Measurements from ENCODE around the gene PLS3.
A peak's percentile ranks its signal among the peaks of the same experiment; 100 is the strongest.

PLS3 gene

DNA sequence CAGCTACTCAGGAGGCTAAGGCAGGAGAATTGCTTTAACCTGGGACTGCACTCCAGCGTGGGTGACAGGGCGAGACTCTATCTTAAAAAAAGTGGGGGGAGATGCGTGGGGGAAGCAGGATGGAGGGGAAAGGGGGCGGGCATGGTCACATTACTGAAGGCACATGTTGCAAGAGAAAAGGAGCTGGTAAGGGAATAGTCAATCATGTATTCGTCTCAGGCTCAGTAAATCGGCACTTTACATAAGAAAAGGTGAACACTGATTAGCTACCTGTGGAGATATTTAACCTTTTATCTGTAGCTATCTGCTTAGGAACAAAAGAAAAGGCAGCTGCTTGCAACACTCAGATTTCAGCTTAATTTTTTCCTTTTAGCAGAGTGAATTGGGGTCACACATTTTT, 132.5 kb downstream of the PLS3 start:
- no peaks in the 10 kb centered on the region for H3K36me3 ChIP-seq (replicated peaks in 1 of 2; ENCODE audit: control insufficient read depth in 2 of 2, insufficient read depth in 2 of 2, low read length in 2 of 2)
- no CpG with 5 or more reads among the region's 6 CpGs for WGBS, 2 donors (ENCODE audit: extremely low coverage in 2 of 2, insufficient read length in 2 of 2, insufficient replicate concordance in 1 of 2)
- no peak overlapping the region for H2AFZ ChIP-seq (ENCODE audit: low read length)
- H2BK5ac ChIP-seq (ENCODE audit: low read length): no peak overlapping the region
- H4K8ac ChIP-seq (ENCODE audit: low read depth, low read length): no peak overlapping the region
- no peak overlapping the region for H3K4ac ChIP-seq (ENCODE audit: low read length)
- no peak overlapping the region for H4K91ac ChIP-seq (ENCODE audit: low read depth, low read length, poor library complexity)
- no peaks in the 10 kb centered on the region for H3K4me1 ChIP-seq (ENCODE audit: control insufficient read depth in 2 of 2, insufficient read depth in 1 of 2, low read depth in 1 of 2, low read length in 2 of 2)
- no peak overlapping the region for H2BK120ac ChIP-seq (ENCODE audit: low read depth, low read length)
- no peak overlapping the region for H2AK5ac ChIP-seq (ENCODE audit: low read depth, low read length)
- H3K4me3 ChIP-seq (ENCODE audit: low read length in 2 of 2): no peak overlapping the region
- no peak overlapping the region for H3K23ac ChIP-seq (ENCODE audit: low read depth, low read length, poor library complexity)
- no peaks in the 10 kb centered on the region for H3K79me1 ChIP-seq (ENCODE audit: low read depth, low read length)
- no peak overlapping the region for H3K4me2 ChIP-seq (ENCODE audit: insufficient read depth, low read length, poor library complexity, severe bottlenecking)
- peaks cover 0 to 24% (median 0%) of the 10 kb centered on the region in 3 experiments for H3K27me3 ChIP-seq (ENCODE audit: control insufficient read depth in 3 of 3, insufficient read depth in 3 of 3, low read depth in 1 of 3, low read length in 3 of 3)
- H3K9me3 ChIP-seq (replicated peaks in 1 of 2; ENCODE audit: control insufficient read depth in 2 of 2, insufficient read depth in 1 of 2, low read depth in 1 of 2, low read length in 2 of 2): no peaks in the 10 kb centered on the region
- H2BK12ac ChIP-seq (ENCODE audit: low read length): no peak overlapping the region
- H3K27ac ChIP-seq (replicated peaks; ENCODE audit: low read length): no peak overlapping the region
- no peak overlapping the region for H3K18ac ChIP-seq (ENCODE audit: low read length)
- H2BK15ac ChIP-seq (ENCODE audit: low read length): no peak overlapping the region
- no peak overlapping the region for H3K9ac ChIP-seq (ENCODE audit: low read depth, low read length, poor library complexity)
- DNase-seq (ENCODE audit: low spot score): no peak
- no peak overlapping the region for H3K14ac ChIP-seq (ENCODE audit: low read length)

GRCh38 chrX:115694028-115694427, 133.1 kb downstream of the PLS3 start:
- Histone ChIP-seq H2BK12ac (ENCODE audit: low read length) (no peak overlapping the region), H2AFZ (ENCODE audit: low read length) (no peak overlapping the region), H3K4me2 (ENCODE audit: insufficient read depth, low read length, poor library complexity, severe bottlenecking) (no peak overlapping the region), H3K36me3 (replicated peaks in 1 of 2; ENCODE audit: control insufficient read depth in 2 of 2, insufficient read depth in 2 of 2, low read length in 2 of 2) (no peaks in the 10 kb centered on the region), H3K18ac (ENCODE audit: low read length) (no peak overlapping the region), H3K27ac (replicated peaks; ENCODE audit: low read length) (no peak overlapping the region), H2BK5ac (ENCODE audit: low read length) (no peak overlapping the region), H3K4ac (ENCODE audit: low read length) (no peak overlapping the region), H2BK120ac (ENCODE audit: low read depth, low read length) (no peak overlapping the region), H3K4me3 (ENCODE audit: low read length in 2 of 2) (no peak overlapping the region), H3K14ac (ENCODE audit: low read length) (no peak overlapping the region), H2AK5ac (ENCODE audit: low read depth, low read length) (no peak overlapping the region), H2BK15ac (ENCODE audit: low read length) (no peak overlapping the region), H3K79me1 (ENCODE audit: low read depth, low read length) (no peaks in the 10 kb centered on the region), H3K9ac (ENCODE audit: low read depth, low read length, poor library complexity) (no peak overlapping the region), H4K91ac (ENCODE audit: low read depth, low read length, poor library complexity) (no peak overlapping the region), H3K23ac (ENCODE audit: low read depth, low read length, poor library complexity) (no peak overlapping the region), H3K27me3 (ENCODE audit: control insufficient read depth in 3 of 3, insufficient read depth in 3 of 3, low read depth in 1 of 3, low read length in 3 of 3) (peaks cover 0 to 21% (median 0%) of the 10 kb centered on the region in 3 experiments), H3K9me3 (replicated peaks in 1 of 2; ENCODE audit: control insufficient read depth in 2 of 2, insufficient read depth in 1 of 2, low read depth in 1 of 2, low read length in 2 of 2) (no peaks in the 10 kb centered on the region), H4K8ac (ENCODE audit: low read depth, low read length) (no peak overlapping the region), H3K4me1 (ENCODE audit: control insufficient read depth in 2 of 2, insufficient read depth in 1 of 2, low read depth in 1 of 2, low read length in 2 of 2) (no peaks in the 10 kb centered on the region)
- DNase-seq (ENCODE audit: low spot score): no peak
- no CpG with 5 or more reads among the region's 6 CpGs for whole genome bisulfite sequencing, 2 donors (ENCODE audit: extremely low coverage in 2 of 2, insufficient read length in 2 of 2, insufficient replicate concordance in 1 of 2)

DNA sequence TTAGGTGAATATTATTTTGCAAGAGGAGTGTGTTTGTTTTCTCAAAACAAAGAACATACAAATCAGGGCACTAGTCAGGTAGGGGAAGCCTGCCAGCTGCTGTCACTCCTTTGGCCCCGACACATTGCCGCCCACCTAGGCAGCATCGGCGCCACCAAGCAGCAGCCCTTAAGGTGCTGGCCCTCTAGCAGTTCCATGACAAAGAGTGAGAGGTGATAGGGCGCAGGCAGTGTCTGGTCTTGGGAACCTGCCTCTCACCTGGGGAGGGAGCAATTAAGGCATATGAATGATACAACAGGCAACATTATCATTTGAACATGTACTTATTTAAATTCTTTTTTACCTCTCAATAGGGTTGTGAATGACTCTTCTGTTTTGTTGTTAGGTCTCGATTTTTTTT, 135.1 kb downstream of the PLS3 start:
- Histone ChIP-seq H4K8ac (ENCODE audit: low read depth, low read length) (no peak overlapping the region), H2AK5ac (ENCODE audit: low read depth, low read length) (no peak overlapping the region), H2BK12ac (ENCODE audit: low read length) (no peak overlapping the region), H3K4me1 (ENCODE audit: control insufficient read depth in 2 of 2, insufficient read depth in 1 of 2, low read depth in 1 of 2, low read length in 2 of 2) (no peaks in the 10 kb centered on the region), H3K4ac (ENCODE audit: low read length) (no peak overlapping the region), H4K91ac (ENCODE audit: low read depth, low read length, poor library complexity) (no peak overlapping the region), H2BK5ac (ENCODE audit: low read length) (no peak overlapping the region), H3K27me3 (ENCODE audit: control insufficient read depth in 3 of 3, insufficient read depth in 3 of 3, low read depth in 1 of 3, low read length in 3 of 3) (peaks cover 0 to 21% (median 0%) of the 10 kb centered on the region in 3 experiments), H3K27ac (replicated peaks; ENCODE audit: low read length) (no peak overlapping the region), H2BK15ac (ENCODE audit: low read length) (no peak overlapping the region), H3K36me3 (replicated peaks in 1 of 2; ENCODE audit: control insufficient read depth in 2 of 2, insufficient read depth in 2 of 2, low read length in 2 of 2) (no peaks in the 10 kb centered on the region), H3K79me1 (ENCODE audit: low read depth, low read length) (no peaks in the 10 kb centered on the region), H3K9ac (ENCODE audit: low read depth, low read length, poor library complexity) (no peak overlapping the region), H3K4me3 (ENCODE audit: low read length in 2 of 2) (no peak overlapping the region), H3K14ac (ENCODE audit: low read length) (peak overlapping the region; percentile 21), H3K4me2 (ENCODE audit: insufficient read depth, low read length, poor library complexity, severe bottlenecking) (no peak overlapping the region), H3K9me3 (replicated peaks in 1 of 2; ENCODE audit: control insufficient read depth in 2 of 2, insufficient read depth in 1 of 2, low read depth in 1 of 2, low read length in 2 of 2) (no peaks in the 10 kb centered on the region), H3K18ac (ENCODE audit: low read length) (no peak overlapping the region), H2BK120ac (ENCODE audit: low read depth, low read length) (no peak overlapping the region), H2AFZ (ENCODE audit: low read length) (no peak overlapping the region), H3K23ac (ENCODE audit: low read depth, low read length, poor library complexity) (no peak overlapping the region)
- DNase-seq (ENCODE audit: low spot score): no peak
- WGBS, 2 donors (ENCODE audit: extremely low coverage in 2 of 2, insufficient read length in 2 of 2, insufficient replicate concordance in 1 of 2): no CpG with 5 or more reads among the region's 6 CpGs

- Histone ChIP-seq H2BK120ac (ENCODE audit: low read depth, low read length) (no peak overlapping the region), H3K9ac (ENCODE audit: low read depth, low read length, poor library complexity) (no peak overlapping the region), H3K9me3 (replicated peaks in 1 of 2; ENCODE audit: control insufficient read depth in 2 of 2, insufficient read depth in 1 of 2, low read depth in 1 of 2, low read length in 2 of 2) (no peaks in the 10 kb centered on the region), H3K4me3 (ENCODE audit: low read length in 2 of 2) (no peak overlapping the region), H3K4ac (ENCODE audit: low read length) (no peak overlapping the region), H3K79me1 (ENCODE audit: low read depth, low read length) (no peaks in the 10 kb centered on the region), H2BK12ac (ENCODE audit: low read length) (no peak overlapping the region), H3K4me2 (ENCODE audit: insufficient read depth, low read length, poor library complexity, severe bottlenecking) (no peak overlapping the region), H4K91ac (ENCODE audit: low read depth, low read length, poor library complexity) (no peak overlapping the region), H3K14ac (ENCODE audit: low read length) (no peak overlapping the region), H4K8ac (ENCODE audit: low read depth, low read length) (no peak overlapping the region), H2BK5ac (ENCODE audit: low read length) (no peak overlapping the region), H3K27ac (replicated peaks; ENCODE audit: low read length) (no peak overlapping the region), H3K18ac (ENCODE audit: low read length) (no peak overlapping the region), H3K27me3 (ENCODE audit: control insufficient read depth in 3 of 3, insufficient read depth in 3 of 3, low read depth in 1 of 3, low read length in 3 of 3) (peaks cover 0 to 21% (median 0%) of the 10 kb centered on the region in 3 experiments), H2AK5ac (ENCODE audit: low read depth, low read length) (no peak overlapping the region), H2BK15ac (ENCODE audit: low read length) (no peak overlapping the region), H3K23ac (ENCODE audit: low read depth, low read length, poor library complexity) (no peak overlapping the region), H3K4me1 (ENCODE audit: control insufficient read depth in 2 of 2, insufficient read depth in 1 of 2, low read depth in 1 of 2, low read length in 2 of 2) (no peaks in the 10 kb centered on the region), H3K36me3 (replicated peaks in 1 of 2; ENCODE audit: control insufficient read depth in 2 of 2, insufficient read depth in 2 of 2, low read length in 2 of 2) (no peaks in the 10 kb centered on the region), H2AFZ (ENCODE audit: low read length) (no peak overlapping the region)
- no peak for DNase-seq (ENCODE audit: low spot score)
Measured at GRCh38 chrX:115696939-115697338, 136.0 kb downstream of the PLS3 start.
